GM18909 (cell line): ENCODE results near the gene B3GALNT2.
"Not testable (repeated sequence)": the region's sequence is repeated elsewhere in the genome, so short reads cannot be mapped to it uniquely, and the experiment has no call there.

Source experiments
- ATAC-seq: cut with Tn5 transposase; IDR thresholded peaks from one replicate; pipeline ENCODE4 v1.9.1; 2021; ENCODE audit warnings: mild to moderate bottlenecking; ENCODE audit not compliant: unreplicated experiment, poor library complexity

The B3GALNT2 gene

DNA sequence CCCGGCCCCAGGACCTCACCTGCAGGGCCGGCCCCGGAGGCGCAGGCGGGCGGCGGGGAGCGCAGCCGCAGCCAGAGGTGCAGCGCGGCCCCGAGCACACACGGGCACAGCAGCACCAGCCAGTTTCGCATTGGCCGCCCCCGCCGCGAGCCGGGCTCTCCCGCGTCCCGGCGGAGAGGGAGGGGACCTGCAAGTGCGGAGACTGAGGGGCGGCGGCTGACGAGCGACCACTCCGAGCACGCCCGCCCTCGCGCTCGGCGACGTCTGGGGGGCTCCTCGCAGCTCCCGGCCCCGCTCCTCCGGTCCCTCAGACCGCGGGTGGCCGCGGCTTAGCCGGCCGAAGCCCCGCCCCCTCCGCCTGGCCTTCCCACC lies at the start of gene B3GALNT2:
Gene B3GALNT2 (minus strand): TSS at position 331 of the 372 bp plus-strand sequence. CDS start 200 bp downstream, at position 131.
- ATAC-seq: peak; percentile 50

DNA sequence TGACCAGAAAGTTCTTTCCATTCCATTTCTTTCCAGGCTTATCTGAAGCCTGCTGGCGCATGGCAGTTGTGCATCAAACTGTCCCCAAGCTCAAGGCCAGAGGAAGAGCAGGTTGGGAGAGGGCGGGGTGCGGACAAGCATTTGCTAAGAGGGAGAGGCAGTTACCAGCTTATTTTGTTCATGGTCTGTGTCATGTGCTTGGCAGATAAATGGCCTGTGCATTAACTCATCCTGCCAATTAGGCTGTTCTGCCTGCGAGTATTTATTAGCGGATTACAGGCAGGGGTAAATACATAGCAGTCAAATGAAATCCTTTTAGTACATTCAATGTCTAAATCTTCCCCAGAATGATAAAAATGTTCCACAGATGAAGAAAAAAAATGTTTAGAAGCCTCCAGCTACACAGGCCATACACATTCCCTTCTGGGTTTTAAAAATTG lies 48.9 kb upstream of the B3GALNT2 start:
- no peak for ATAC-seq

DNA sequence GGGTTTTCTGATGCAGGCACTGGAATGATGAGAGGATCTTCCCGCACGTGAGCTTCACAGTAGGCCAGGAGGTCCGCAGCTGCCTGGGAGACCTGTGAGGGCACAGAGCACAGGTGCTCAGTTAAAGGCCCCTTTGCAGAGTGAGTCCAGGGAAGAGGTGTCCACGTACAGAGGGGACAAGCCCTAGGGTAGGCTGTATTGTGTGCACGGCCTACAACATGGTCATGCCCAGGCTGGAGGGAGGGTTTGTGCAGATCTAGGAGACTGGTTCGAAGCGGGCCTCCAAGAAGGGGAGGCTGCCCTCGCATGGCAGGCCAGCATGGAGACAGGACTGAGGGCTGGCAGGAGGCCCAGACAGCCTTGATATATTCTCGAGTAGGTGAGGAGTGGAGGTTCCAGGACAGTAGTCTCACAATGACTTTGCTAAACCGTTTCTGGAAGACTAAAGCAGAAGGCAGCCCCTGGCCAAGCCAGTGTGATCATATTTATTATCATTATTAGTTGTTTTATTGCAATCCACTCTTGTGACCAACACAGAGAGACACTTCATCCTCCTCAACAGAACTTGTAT lies 48.0 kb upstream of the B3GALNT2 start:
- no peak for ATAC-seq

DNA sequence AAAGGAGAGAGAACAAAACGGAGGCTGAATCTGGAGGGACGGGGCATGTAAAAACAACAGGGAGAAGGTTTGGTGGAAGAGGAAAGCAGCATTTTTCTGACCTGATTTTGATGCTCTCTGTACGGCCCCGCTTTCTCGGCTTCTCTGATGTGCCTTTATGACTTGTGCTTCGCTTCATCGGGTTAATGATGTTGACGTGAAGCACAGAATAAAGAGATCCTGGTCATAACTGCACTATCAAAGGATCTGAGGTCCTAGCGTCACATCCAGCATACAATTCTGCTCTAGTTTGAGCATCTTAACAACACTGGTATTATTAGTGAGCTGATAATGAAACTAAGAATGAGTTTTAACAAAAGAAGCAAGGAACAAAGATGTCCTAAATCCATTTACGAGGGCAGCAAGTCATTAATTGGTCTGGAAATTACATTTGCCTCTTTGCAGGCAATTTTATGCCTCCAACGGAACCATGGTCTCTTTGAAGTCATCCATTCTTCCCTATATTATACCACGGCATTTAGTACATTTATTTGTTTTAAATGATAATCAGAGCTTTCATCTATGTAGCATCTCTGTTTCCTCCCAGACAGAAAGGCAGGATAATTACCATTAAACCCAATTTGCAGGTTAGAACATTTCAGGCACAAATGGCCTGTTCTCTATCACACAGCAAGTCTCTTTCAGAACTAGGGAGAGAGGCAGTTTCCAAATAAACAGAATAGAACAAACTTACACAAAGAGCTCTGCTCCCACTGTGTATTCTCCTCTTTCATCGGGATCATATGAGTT lies 45.3 kb upstream of the B3GALNT2 start:
- no peak for ATAC-seq

DNA sequence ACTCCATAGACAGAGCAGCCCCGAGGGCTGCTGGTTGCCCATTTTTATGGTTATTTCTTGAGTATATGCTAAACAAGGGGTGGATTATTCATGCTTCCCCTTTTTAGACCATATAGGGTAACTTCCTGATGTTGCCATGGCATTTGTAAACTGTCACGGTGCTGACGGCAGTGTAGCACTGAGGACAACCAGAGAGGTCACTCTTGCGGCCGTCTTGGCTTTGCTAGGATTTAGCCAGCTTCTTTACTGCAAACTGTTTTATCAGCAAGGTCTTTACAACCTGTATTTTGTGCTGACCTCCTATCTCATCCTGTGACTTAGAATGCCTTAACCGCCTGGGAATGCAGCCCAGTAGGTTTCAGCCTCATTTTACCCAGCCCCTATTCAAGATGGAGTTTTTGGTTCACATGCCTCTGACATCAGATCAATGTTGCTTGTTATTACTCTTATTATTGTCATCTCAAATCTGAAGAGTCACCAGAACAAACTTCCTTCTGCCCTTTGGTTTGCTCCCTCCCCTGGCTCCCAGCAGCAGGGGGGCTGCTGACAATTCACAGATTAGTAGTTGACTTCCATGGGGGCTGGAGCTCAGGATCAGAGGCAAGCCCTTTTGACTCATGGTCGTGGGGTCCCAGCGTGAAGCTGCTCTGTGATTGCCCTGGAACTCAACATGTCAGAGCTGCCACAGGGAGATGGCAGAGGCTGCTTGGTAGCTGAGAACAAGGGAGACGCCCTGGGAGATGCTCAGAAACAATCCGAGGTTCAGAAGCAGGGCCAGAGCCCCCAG lies 42.3 kb upstream of the B3GALNT2 start:
- not testable (repeated sequence) for ATAC-seq

- no peak for ATAC-seq
Measured at GRCh38 chr1:235545292-235545930, 41.2 kb upstream of the B3GALNT2 start.

GRCh38 chr1:235542845-235543244 lies 38.6 kb upstream of the B3GALNT2 start:
- not testable (repeated sequence) for ATAC-seq

DNA sequence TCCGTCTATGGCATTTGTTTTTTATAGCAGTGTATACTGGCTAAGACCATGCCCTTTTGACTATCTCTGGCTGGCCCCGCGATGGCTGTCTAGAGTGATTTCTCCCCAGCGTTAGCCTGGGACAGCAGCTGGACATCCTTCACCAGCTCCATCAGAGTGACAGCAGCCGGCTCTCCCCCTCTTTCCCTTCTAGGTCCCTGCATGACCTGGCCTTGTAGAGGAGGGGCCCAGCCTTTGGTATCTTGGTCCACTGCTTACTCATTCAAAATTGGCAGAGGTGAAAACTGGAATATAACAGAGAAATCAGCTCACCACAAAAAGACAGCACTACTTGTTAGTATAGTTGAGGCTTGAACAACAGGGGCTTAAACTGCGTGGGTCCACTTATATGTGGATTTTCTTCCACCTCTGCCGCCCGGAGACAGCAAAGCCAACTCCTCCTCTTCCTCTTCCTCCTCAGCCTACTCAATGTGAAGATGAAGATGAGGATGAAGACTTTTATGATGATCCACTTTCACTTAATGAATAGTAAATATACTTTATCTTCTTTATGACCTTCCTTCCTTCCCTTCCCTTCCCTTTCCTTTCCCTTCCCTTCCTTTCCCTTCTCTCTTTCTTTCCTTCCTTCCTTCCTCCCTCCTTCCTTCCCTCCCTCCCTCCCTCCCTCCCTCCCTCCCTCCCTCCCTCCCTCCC lies 29.4 kb upstream of the B3GALNT2 start:
- no peak for ATAC-seq

DNA sequence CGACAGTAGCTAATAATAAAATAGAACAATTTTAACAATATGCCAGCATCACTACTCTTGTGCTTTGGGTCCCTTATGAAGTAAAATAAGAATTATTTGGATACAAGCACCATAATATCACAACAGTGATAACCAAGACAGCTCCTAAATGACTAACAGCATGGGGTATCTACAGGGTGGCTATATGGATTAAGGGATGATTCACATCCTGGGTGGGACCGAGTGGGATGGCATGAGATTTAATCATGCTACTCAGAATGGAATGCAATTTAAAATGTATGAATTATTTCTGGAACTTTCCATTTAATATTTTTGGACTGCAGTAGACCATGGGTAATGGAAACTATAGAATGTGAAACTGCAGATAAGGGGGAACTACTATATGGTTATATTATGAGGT lies 28.1 kb upstream of the B3GALNT2 start:
- ATAC-seq: no peak

GRCh38 chr1:235527196-235527814 lies 23.1 kb upstream of the B3GALNT2 start:
- ATAC-seq: no peak

DNA sequence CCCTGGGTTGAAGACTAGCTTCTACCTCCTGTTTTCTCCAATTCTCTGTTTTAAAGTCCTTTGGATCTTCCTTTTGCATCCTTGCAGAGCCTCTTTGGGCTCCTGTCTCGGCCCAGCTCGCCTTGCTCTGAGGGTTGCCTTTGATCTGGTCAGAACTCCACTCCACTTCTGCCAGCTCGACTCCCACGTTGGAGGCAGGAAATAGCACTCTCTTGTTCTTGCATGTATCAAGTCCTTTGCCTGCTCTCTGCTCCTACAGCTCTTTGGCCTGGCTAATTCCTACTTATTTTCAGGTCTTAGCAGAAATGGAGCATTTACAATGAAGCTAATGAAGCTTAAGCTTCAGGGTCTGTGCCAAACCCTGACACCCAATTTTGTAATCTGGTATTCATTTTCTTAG lies 21.1 kb upstream of the B3GALNT2 start:
- no peak for ATAC-seq

DNA sequence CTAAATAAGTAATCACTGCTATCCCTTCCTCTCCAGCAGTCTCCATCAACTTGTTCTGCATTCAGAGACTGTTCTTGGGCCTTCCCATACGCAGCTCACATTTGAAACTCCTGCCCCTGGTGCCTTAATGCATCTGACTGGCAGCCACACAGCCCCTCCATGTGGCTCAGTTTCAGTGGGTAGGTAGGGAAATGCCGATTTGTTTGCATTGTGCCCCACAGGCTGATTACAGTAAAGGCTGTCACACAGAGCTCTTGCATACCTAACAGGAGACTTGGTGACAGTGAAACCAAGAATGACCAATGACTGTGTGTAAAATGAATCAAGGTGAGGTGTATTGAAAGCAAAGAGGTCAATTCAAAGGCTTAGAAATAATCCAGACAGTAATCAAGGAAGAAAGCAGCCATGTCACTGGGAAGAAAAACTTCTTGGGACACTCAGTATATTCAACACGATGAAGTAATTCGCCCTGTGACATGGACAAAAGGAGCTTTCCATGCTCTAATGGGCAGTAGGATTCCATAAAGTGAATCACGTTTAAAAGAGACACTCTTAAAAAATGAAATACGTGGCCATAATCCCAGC lies 12.7 kb upstream of the B3GALNT2 start:
- no peak for ATAC-seq

DNA sequence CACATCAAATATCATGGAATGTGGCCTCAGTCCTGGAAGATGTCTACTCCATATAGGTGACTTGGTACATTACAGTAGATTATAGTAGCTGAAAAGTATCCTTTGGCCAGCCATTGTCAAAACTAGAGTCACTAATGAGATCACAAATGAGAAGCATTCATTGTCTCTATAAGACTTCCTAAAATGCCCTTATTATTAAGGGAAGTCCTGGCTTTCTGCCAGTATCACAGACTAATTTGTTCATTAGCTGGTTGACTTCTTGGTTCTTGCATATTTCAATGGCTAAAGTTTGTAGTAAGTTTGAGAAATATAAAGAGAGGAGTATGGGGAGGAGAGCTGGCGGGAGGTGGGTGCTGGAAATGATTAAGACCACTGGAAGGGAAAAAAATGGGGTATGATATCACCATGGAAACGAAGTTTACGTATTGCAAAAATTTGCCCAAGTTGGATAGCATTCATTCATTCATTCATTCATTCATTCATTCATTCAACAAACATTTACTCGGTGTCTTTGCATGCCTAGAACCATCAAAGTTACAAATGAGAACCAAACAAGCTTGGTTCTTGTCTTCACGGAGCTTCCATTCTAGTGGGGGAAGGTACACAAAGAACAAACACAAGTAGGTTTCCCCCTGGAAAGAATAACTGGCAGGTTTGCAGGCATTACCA lies 11.7 kb upstream of the B3GALNT2 start:
- ATAC-seq: no peak

DNA sequence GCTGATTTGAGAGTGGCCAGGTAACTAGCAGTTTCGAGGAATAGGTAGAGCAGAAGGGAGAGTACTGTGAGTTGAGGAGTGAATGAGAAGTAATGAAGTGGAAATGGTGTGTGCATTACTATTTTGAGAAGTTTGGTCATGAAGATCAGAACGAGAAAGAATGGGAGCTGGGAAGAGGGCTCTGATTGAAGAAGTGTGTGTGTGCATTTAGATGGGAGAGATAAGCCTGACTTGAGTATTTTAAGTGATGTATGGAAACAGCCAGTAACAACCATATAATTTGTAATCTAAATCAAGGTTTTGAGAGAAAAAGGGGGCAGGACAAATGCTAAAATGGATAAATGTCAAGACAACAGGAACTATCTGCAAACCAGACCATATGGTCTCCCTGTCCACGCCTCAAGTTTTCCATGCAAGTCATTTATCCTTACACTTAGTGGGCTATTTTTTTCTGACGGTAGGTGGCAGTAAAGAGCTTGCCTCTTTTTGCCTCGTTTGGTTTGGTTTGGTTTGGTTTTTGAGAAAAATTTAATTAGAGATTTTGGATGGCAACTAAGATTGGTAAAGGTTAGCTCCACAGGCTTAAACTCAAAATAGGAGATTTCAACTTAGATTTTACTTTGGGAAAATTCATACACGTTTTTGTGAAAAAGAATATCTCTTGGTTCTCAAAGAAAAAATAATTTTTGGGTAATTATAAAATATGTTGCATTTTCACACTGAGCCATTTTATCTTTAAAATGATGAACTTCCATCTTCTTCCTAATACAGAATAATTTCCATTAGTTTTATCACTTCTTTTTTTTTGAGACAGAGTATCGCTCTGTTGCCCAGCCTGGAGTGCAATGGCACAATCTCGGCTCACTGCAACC lies 9.5 kb upstream of the B3GALNT2 start:
- ATAC-seq: no peak

DNA sequence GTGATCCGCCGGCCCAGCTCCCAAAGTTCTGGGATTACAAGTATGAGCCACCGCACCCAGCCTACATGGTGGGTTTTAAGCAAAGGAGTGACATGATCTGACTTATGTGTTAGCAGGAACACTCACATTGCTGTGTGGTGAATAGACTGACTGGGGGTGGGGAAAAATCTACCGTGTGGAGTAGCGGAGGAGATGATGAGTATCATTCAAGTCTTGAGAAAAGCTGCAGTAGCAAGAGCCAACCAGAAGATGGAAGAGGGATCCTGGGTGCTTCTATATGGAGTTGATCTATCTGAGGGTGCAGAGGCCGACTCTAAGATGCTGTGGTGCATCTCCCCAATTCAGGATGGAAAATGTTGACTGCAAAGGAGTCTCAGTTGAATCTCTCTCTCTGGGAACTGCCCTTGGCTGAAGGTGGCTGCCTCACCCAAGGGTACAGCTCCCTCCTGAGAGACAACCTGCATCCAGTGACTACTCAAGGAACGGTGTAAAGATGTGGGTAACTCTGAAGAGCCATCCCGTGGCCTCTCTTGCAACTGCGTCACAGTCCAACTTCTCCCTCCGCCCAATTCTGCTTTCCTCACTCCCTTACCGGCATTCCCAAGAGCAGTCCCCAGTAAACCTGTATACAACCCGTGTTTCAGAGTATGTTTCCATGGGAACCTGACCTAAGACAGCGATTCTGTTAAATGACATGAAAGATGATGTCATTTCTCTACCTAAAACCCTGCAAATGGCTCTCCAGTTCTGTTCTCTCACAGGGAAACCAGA lies 7.4 kb upstream of the B3GALNT2 start:
- ATAC-seq: no peak

DNA sequence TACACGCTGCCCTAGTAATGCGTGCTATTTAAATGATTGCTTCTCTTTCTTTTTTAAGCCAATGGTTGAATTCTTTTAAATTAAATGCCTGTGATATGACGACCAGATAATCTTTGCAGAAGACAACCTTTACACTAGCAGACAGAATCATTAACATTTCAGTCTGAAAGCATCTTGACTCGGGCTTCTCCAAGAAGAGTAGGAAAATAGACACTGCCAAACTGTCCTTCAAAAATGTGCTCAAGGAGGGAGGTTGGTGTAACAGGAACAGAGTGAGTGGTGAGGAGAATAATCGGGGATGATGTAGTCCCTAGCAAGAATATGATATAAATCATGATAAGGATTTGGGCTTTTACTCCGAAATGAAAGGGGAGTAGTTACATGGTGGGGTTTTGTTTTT lies 6.6 kb upstream of the B3GALNT2 start:
- no peak for ATAC-seq

DNA sequence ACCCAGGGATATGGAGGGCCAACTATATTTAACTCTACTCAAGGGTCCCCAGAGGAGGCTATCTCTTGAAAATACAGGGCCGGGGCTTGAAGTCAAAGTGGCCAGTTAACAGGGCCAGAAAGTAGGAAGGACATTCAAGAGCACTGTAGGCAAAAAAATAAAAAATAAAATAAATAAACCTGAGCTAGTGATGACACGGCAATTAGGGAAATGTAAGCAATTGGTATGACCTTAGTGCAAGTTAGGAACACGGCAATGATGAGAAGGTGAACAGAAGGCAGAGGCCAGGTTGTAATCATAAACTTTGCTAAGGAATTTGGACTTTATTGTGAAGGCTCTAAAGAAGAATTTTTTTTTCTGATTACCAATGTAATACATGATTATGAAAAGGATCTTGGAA lies 3.4 kb upstream of the B3GALNT2 start:
- ATAC-seq: no peak
